ENCODE data around the gene ZHX3.

DNA sequence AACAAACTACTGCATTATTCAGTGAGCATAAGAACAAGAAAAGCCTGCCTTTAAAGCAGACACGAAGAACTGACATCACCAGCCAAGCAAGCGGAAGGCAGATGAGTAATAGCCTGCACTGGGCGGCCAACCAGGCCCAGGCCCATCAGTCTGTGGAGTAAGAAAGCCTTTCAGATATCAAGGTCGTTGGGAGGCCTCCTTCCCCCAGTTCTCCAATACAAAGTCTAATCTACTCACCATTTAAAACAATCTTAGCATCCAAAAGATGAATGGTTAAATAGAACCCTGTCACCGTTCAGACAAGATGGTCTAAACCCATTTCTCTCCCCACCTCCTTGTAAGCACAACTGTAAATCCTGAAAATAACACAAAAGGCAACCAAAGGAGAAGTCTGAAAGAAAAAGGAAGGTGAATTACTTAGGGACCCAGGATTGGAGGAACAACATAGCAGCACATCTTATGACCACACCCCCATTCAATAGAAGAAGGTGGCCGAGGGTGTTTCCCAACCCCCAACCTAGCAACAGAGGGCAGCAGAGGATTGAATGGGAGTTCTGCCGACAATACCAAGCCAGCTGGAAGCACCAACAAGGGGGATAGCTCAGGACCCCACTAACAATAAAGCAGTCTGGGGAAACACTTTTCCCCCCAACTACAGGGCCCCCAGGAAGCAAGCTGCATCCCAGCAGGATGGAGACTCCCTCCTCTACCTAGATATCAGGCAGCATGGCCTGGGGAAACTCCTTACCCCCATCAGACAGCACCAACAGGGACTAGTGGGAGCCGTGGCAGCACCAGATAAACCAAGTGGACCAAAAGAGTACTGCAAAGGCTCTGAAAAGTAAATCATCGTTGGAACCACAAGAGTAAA is 67.9 kb downstream of the ZHX3 start:
- no peak for TF ChIP-seq FOXA1 (IDR thresholded peaks at IDR 0.05)
- TF ChIP-seq, protein P1, sequence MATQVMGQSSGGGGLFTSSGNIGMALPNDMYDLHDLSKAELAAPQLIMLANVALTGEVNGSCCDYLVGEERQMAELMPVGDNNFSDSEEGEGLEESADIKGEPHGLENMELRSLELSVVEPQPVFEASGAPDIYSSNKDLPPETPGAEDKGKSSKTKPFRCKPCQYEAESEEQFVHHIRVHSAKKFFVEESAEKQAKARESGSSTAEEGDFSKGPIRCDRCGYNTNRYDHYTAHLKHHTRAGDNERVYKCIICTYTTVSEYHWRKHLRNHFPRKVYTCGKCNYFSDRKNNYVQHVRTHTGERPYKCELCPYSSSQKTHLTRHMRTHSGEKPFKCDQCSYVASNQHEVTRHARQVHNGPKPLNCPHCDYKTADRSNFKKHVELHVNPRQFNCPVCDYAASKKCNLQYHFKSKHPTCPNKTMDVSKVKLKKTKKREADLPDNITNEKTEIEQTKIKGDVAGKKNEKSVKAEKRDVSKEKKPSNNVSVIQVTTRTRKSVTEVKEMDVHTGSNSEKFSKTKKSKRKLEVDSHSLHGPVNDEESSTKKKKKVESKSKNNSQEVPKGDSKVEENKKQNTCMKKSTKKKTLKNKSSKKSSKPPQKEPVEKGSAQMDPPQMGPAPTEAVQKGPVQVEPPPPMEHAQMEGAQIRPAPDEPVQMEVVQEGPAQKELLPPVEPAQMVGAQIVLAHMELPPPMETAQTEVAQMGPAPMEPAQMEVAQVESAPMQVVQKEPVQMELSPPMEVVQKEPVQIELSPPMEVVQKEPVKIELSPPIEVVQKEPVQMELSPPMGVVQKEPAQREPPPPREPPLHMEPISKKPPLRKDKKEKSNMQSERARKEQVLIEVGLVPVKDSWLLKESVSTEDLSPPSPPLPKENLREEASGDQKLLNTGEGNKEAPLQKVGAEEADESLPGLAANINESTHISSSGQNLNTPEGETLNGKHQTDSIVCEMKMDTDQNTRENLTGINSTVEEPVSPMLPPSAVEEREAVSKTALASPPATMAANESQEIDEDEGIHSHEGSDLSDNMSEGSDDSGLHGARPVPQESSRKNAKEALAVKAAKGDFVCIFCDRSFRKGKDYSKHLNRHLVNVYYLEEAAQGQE (IDR thresholded peaks at IDR 0.05): no peak
- TF ChIP-seq, protein P2, sequence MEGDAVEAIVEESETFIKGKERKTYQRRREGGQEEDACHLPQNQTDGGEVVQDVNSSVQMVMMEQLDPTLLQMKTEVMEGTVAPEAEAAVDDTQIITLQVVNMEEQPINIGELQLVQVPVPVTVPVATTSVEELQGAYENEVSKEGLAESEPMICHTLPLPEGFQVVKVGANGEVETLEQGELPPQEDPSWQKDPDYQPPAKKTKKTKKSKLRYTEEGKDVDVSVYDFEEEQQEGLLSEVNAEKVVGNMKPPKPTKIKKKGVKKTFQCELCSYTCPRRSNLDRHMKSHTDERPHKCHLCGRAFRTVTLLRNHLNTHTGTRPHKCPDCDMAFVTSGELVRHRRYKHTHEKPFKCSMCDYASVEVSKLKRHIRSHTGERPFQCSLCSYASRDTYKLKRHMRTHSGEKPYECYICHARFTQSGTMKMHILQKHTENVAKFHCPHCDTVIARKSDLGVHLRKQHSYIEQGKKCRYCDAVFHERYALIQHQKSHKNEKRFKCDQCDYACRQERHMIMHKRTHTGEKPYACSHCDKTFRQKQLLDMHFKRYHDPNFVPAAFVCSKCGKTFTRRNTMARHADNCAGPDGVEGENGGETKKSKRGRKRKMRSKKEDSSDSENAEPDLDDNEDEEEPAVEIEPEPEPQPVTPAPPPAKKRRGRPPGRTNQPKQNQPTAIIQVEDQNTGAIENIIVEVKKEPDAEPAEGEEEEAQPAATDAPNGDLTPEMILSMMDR (IDR thresholded peaks at IDR 0.05; ENCODE audit: low read depth, low read length, missing input control): no peak
- TF ChIP-seq YY1 (IDR thresholded peaks at IDR 0.05): no peak
- peak in 1 of 2 donors; percentile 21 for TF ChIP-seq RAD21 (IDR thresholded peaks at IDR 0.05)
- no peak for TF ChIP-seq TAF1 (conservative IDR thresholded peaks at IDR 0.05)
- peak in 1 of 2 donors; percentile 25 for TF ChIP-seq JUND (IDR thresholded peaks at IDR 0.05)
- TF ChIP-seq, protein P3, sequence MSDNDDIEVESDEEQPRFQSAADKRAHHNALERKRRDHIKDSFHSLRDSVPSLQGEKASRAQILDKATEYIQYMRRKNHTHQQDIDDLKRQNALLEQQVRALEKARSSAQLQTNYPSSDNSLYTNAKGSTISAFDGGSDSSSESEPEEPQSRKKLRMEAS (IDR thresholded peaks at IDR 0.05): no peak
- no peak for TF ChIP-seq RXRA (IDR thresholded peaks at IDR 0.05)
- TF ChIP-seq EGR1 (IDR thresholded peaks at IDR 0.05; ENCODE audit: low read depth in 2 of 2): no peak
- no peak for TF ChIP-seq HNF4A (conservative IDR thresholded peaks at IDR 0.05)
- TF ChIP-seq SP1 (IDR thresholded peaks at IDR 0.05): no peak

Data from liver (tissue), 3 donors.